ENCODE measurements around the gene RAB33A.

The RAB33A gene

DNA sequence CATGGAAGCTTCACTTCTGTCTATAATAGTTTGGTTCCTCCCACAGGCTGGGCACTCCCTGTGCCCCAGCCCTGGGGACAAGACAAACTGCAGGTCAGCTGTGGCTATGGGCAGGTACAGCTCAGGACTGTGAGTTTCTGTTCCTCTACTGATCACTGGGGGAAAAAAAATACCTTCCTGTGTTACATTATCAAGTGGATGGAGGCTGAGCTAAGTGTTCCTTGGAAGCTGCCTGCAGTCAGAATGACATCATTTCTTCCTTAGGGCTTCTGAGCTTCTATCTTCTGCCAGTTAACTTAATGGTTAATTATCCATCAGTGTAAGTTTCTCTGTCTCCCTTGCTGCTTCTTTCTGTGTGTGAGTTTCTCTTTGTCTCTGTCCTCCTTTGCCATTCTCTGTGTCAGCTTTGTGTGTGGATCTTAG is 4.6 kb downstream of the RAB33A start (continued):
- TF ChIP-seq, protein P1, sequence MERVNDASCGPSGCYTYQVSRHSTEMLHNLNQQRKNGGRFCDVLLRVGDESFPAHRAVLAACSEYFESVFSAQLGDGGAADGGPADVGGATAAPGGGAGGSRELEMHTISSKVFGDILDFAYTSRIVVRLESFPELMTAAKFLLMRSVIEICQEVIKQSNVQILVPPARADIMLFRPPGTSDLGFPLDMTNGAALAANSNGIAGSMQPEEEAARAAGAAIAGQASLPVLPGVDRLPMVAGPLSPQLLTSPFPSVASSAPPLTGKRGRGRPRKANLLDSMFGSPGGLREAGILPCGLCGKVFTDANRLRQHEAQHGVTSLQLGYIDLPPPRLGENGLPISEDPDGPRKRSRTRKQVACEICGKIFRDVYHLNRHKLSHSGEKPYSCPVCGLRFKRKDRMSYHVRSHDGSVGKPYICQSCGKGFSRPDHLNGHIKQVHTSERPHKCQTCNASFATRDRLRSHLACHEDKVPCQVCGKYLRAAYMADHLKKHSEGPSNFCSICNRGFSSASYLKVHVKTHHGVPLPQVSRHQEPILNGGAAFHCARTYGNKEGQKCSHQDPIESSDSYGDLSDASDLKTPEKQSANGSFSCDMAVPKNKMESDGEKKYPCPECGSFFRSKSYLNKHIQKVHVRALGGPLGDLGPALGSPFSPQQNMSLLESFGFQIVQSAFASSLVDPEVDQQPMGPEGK (tag by site-specific recombination; IDR thresholded peaks at IDR 0.05), result no peak
- no peak for TF ChIP-seq ZBTB1 (tag by site-specific recombination; IDR thresholded peaks at IDR 0.05)
- no peak for TF ChIP-seq ZNF10 (tag by site-specific recombination; IDR thresholded peaks at IDR 0.05)
- TF ChIP-seq, protein P2, sequence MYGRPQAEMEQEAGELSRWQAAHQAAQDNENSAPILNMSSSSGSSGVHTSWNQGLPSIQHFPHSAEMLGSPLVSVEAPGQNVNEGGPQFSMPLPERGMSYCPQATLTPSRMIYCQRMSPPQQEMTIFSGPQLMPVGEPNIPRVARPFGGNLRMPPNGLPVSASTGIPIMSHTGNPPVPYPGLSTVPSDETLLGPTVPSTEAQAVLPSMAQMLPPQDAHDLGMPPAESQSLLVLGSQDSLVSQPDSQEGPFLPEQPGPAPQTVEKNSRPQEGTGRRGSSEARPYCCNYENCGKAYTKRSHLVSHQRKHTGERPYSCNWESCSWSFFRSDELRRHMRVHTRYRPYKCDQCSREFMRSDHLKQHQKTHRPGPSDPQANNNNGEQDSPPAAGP (tag by site-specific recombination; IDR thresholded peaks at IDR 0.05), result no peak
- TF ChIP-seq, protein P3, sequence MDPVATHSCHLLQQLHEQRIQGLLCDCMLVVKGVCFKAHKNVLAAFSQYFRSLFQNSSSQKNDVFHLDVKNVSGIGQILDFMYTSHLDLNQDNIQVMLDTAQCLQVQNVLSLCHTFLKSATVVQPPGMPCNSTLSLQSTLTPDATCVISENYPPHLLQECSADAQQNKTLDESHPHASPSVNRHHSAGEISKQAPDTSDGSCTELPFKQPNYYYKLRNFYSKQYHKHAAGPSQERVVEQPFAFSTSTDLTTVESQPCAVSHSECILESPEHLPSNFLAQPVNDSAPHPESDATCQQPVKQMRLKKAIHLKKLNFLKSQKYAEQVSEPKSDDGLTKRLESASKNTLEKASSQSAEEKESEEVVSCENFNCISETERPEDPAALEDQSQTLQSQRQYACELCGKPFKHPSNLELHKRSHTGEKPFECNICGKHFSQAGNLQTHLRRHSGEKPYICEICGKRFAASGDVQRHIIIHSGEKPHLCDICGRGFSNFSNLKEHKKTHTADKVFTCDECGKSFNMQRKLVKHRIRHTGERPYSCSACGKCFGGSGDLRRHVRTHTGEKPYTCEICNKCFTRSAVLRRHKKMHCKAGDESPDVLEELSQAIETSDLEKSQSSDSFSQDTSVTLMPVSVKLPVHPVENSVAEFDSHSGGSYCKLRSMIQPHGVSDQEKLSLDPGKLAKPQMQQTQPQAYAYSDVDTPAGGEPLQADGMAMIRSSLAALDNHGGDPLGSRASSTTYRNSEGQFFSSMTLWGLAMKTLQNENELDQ (tag by site-specific recombination; IDR thresholded peaks at IDR 0.05; ENCODE audit: low read depth), result no peak
- TF ChIP-seq ZNF518A (tag by site-specific recombination; conservative IDR thresholded peaks at IDR 0.05; ENCODE audit: low read depth), result no peak
- peak; percentile 67; the same call in 1 of the 2 replicates for TF ChIP-seq TRIM28 (IDR thresholded peaks at IDR 0.05; ENCODE audit: borderline replicate concordance, low read length)
- TF ChIP-seq ZBTB44 (tag by site-specific recombination; IDR thresholded peaks at IDR 0.05), result no peak
- no peak for TF ChIP-seq GLI2 (tag by site-specific recombination; IDR thresholded peaks at IDR 0.05; ENCODE audit: borderline replicate concordance, low read depth)
- no peak for TF ChIP-seq ZNF621 (tag by site-specific recombination; IDR thresholded peaks at IDR 0.05)
- no peak for TF ChIP-seq HOXA7 (CRISPR knock-in tag; IDR thresholded peaks at IDR 0.05; ENCODE audit: borderline replicate concordance)
- TF ChIP-seq ZNF37A (tag by site-specific recombination; IDR thresholded peaks at IDR 0.05), result no peak
- TF ChIP-seq ZNF121 (tag by site-specific recombination; IDR thresholded peaks at IDR 0.05), result no peak
- no peak for TF ChIP-seq ZFP37 (tag by site-specific recombination; IDR thresholded peaks at IDR 0.05)
- no peak for TF ChIP-seq ZNF239 (tag by site-specific recombination; IDR thresholded peaks at IDR 0.05)
- TF ChIP-seq, protein P4, sequence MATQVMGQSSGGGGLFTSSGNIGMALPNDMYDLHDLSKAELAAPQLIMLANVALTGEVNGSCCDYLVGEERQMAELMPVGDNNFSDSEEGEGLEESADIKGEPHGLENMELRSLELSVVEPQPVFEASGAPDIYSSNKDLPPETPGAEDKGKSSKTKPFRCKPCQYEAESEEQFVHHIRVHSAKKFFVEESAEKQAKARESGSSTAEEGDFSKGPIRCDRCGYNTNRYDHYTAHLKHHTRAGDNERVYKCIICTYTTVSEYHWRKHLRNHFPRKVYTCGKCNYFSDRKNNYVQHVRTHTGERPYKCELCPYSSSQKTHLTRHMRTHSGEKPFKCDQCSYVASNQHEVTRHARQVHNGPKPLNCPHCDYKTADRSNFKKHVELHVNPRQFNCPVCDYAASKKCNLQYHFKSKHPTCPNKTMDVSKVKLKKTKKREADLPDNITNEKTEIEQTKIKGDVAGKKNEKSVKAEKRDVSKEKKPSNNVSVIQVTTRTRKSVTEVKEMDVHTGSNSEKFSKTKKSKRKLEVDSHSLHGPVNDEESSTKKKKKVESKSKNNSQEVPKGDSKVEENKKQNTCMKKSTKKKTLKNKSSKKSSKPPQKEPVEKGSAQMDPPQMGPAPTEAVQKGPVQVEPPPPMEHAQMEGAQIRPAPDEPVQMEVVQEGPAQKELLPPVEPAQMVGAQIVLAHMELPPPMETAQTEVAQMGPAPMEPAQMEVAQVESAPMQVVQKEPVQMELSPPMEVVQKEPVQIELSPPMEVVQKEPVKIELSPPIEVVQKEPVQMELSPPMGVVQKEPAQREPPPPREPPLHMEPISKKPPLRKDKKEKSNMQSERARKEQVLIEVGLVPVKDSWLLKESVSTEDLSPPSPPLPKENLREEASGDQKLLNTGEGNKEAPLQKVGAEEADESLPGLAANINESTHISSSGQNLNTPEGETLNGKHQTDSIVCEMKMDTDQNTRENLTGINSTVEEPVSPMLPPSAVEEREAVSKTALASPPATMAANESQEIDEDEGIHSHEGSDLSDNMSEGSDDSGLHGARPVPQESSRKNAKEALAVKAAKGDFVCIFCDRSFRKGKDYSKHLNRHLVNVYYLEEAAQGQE (tag by site-specific recombination; IDR thresholded peaks at IDR 0.05), result no peak
- TF ChIP-seq ATF2 (tag by site-specific recombination; IDR thresholded peaks at IDR 0.05; ENCODE audit: low read depth), result peak; percentile 94
- no peak for TF ChIP-seq ZBTB10 (tag by site-specific recombination; IDR thresholded peaks at IDR 0.05)
- no peak for TF ChIP-seq ZFP3 (tag by site-specific recombination; IDR thresholded peaks at IDR 0.05; ENCODE audit: low read depth)
